GM13977 (cell line): Measurements from ENCODE around the gene PBX1.

Experiments
- DNase-seq: peaks from one replicate; pipeline ENCODE4 v3.0.0; 2012; ENCODE audit warnings: low spot score
- in situ Hi-C: fragments of 300-500 bp; cut with MboI; formaldehyde crosslinking; loops from one replicate; pipeline ENCODE4 v1.12.0; 2022; ENCODE audit warnings: low sequenced_read_pairs, low pct_unique_long_range_greater_than_20kb, mixed read lengths, inconsistent platforms; ENCODE audit not compliant: unreplicated experiment
- TF ChIP-seq, protein P1 (sequence below): IDR thresholded peaks from 2 replicates; pipeline ENCODE4 v1.5.1; 2012; ENCODE audit warnings: mild to moderate bottlenecking, control low read depth; ENCODE audit not compliant: insufficient read depth; ENCODE audit errors: extremely low read depth, missing control alignments

Gene PBX1

DNA sequence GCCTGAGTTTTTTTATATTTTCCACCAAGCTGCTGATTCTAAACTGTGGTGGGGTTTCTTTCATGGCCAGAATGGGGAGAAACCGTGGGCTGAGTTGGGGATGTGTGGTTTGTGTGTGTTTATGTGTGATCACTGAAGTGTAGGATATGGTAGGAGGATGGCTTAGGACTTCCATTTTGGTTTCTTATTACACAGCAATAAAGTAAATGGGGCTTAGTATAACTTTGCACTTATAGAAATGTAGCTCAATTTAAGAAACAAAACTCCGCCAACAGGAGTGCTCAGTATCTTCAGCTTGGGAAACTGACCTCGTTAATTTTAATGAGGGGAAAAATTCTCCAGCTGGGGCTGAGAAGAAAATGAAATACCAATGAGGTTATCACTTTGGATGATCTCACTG is 77.8 kb downstream of the PBX1 start:
- TF ChIP-seq, protein P1, sequence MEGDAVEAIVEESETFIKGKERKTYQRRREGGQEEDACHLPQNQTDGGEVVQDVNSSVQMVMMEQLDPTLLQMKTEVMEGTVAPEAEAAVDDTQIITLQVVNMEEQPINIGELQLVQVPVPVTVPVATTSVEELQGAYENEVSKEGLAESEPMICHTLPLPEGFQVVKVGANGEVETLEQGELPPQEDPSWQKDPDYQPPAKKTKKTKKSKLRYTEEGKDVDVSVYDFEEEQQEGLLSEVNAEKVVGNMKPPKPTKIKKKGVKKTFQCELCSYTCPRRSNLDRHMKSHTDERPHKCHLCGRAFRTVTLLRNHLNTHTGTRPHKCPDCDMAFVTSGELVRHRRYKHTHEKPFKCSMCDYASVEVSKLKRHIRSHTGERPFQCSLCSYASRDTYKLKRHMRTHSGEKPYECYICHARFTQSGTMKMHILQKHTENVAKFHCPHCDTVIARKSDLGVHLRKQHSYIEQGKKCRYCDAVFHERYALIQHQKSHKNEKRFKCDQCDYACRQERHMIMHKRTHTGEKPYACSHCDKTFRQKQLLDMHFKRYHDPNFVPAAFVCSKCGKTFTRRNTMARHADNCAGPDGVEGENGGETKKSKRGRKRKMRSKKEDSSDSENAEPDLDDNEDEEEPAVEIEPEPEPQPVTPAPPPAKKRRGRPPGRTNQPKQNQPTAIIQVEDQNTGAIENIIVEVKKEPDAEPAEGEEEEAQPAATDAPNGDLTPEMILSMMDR, result no peak
- DNase-seq, result no peak
- in situ Hi-C loops, result no loop called here

DNA sequence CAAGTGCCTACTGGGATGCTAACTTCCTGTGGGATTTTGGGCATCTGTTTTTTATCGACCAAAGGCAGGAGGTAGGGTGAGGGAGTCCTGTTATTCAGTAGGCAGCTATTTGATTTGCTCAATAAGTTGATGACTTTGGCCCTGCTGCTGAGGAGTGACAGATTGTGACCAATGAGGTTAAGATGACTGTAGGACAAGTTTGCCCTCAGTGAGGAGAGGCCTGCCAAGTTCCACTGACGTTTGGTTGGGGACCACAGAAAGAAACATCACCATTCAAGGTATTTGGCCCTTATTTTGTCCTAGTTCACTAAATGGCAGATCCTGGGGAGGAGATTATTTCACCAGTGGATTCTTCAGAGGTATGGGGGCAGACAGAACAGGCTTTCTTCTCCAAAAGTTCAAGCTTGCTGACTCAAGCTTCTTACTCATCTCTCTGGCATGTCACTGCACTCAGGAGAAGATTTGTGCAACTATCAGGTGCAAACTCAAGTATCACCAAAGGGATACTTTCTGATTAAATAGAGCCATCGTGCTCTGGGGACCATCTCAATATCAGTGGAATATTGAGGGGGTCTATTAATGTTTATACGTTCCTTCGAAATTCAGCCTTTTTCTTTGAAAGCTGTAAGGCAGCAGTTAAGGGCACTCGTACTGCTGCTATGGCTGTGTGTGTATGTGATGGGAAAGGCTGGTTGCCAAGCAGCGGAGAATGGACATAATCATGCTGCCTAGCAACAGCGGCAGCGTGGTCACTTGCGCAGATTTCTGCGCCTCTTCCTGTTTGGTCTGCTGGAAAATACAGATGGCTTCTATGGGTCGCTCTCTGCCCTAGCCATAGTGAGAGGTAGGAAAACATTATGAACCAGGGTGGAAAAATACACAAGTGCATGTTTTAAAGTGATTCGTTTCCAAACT is 78.7 kb downstream of the PBX1 start:
- TF ChIP-seq, protein P1, result no peak
- DNase-seq, result no peak
- in situ Hi-C loops, result no loop called here

DNA sequence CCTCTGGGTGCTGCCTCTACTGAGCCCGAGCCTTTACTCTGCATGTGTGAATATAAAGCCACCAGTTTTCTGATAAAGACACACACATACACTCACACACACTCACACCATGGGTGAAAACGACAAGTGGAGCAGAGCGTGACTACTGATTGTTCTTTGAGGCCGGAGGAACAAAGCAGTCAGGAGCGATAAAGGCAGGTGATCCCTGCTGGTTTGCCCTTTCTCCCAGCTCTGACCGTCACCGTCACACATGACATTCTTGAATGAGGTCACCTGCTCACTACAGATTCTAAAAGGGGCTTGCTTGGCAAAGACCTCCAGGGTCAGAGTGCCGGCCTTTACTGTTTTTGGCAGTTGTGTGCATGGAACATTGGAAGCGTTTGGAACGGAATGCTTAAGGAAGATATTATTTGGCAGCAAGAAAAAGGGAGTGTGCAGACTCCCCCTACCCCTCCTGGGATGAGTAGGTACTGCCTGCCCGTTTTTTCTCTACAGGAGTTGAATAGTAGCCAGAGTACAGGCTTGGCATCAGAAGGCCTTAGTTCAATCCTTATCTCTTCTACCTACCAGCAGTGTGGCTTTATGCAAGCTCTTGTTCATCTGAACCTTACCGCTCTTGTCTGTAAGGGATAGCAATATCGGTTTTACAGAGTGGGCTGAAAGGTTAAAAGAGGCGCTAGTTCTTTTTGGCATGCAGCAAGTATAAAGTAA is 79.7 kb downstream of the PBX1 start:
- TF ChIP-seq, protein P1, result no peak
- no peak for DNase-seq
- in situ Hi-C loops, result no loop called here

DNA sequence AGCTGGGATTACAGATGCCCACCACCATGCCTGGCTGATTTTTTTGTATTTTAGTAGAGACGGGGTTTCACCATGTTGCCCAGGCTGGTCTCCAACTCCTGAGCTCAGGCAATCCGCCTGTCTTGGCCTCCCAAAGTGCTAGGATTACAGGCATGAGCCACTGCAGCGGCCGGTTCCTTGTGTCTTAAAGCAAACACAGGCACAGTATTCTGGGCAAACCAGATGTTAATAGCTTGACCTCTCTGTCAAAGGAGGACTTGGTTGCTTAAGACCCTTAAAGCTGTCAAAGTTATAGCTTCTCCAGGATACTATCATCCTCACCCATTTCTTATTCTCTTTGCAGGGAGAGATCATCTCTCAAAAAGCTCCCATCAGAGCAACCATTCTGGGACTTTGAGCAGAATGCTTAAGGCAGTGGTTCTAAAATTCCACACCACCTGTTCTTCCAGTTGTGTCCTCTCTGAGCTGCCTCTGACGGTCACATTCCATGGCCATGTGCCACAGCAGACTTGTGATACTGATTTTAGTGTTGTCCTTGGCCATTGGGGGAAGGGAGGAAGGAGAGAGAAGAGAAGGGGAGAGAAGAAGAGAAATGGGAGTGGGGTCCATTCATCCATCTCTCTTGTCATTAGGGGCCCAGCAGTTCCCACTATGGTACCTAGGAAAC is 81.8 kb downstream of the PBX1 start:
- TF ChIP-seq, protein P1, result no peak
- in situ Hi-C loops, result no loop called here
- DNase-seq, result no peak

DNA sequence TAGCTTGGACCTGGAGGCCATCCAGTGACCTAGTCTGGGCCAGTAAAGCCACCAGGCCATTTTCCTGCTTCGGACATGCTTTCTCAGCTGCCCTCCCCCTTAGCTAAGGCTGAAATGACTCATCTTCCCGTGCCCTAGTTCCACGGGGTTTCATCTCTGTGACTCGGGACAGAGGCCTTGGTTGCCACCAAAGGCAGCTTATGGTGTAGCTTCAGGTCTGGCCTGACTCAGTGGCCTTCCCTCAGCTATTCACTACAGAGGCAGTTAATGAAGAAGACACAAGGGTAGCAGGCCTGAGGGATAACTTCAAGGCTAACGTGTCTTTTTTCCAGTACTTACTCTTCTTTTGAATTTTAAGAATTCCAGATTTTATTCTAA is 82.4 kb downstream of the PBX1 start:
- TF ChIP-seq, protein P1, result no peak
- DNase-seq, result no peak

DNA sequence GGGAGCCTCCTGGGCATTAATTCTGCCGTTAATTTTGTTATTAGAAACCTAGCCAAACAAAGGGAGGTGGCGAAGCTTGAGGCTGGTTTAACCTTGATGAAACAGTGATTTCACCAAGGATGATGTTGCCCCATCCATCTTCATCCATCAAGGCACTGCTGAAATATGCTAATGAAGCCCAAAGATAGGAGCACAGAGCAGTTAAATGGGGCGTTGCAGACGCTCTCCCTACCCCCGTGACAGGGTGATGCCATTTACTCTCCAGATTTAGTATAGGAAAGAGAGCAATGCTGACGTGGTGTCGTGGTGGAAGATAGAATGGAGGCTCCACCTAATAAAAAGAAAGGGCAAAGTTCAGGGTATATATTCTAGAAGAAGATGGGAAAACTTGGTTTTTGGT is 84.0 kb downstream of the PBX1 start:
- TF ChIP-seq, protein P1, result no peak
- DNase-seq, result no peak
- in situ Hi-C loops, result no loop called here

More for the DNA sequence above, 82.4 kb downstream of the PBX1 start:
- in situ Hi-C loops, result no loop called here
